GM18867 (cell line): ENCODE measurements around the gene VPREB3.

Experiments used
- ATAC-seq: cut with Tn5 transposase; IDR thresholded peaks from one replicate; pipeline ENCODE4 v1.9.1; 2021; ENCODE audit warnings: mild to moderate bottlenecking, moderate library complexity; ENCODE audit not compliant: unreplicated experiment

Gene VPREB3

GRCh38 chr22:23783265-23784150, 29.3 kb upstream of the VPREB3 start:
- ATAC-seq: no peak

DNA sequence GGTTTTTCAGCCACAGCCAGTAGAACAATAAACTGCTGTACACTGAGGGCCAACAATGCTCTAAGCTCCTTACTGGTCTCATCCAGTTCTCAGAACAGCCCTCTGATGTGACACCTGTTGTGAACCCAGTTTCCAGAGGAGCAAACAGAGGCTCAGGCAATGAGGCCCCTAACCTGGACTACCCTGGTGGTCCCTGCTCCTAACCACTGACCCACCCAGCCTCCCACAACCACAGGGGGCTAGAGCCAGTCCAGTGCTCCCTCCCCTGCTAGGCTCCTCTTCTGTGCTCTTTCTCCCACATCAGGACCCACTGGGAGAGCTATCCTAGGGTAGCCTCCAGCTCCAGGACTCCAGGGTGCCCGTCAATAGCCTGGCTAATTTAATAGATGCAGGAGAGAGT, 28.5 kb upstream of the VPREB3 start:
- ATAC-seq: no peak

DNA sequence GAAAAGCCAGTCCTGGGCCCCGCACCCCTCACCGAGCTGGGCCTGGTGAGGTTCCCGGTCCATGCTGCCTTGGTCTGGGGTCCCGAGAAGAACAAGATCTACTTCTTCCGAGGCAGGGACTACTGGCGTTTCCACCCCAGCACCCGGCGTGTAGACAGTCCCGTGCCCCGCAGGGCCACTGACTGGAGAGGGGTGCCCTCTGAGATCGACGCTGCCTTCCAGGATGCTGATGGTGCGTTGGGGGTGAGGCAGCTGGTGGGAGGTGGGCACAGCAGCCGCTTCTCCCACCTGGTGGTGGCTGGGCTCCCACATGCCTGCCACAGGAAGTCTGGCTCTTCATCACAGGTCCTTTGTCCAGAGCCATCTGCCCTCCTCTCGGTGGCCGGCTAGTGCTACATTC, 28.0 kb upstream of the VPREB3 start:
- no peak for ATAC-seq

DNA sequence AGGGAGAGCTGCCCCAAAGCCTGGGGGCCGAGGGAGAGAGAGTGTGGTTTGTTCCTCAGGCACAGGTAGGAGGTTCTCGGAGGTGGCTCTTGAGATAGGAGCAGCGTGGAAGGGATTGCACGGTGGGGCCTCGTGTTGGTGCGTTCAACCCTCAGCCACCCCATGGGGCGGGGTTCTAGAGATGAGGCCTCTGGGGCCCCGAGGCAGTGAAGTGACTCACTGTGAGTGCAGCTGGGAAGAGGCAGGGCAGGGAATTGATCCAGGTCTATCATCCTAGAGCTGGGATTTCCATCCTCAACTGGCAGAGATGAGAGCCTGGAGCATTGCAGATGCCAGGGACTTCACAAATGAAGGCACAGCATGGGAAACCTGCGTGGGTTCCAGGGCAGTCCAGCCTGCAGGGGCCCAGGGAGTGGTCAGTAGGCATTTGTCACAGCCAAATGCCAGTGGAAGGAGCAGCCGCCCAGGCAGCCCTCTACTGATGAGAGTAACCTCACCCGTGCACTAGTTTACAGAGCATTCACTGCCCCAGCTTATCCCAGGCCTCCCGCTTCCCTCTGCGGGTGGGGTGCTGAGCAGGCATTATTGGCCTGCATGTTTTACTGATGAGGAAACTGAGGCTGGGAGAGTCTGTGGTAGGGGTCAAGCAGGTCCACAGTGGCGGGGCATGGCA, 27.4 kb upstream of the VPREB3 start:
- ATAC-seq: no peak

- no peak for ATAC-seq
Observed at GRCh38 chr22:23781065-23781464, 26.8 kb upstream of the VPREB3 start.

DNA sequence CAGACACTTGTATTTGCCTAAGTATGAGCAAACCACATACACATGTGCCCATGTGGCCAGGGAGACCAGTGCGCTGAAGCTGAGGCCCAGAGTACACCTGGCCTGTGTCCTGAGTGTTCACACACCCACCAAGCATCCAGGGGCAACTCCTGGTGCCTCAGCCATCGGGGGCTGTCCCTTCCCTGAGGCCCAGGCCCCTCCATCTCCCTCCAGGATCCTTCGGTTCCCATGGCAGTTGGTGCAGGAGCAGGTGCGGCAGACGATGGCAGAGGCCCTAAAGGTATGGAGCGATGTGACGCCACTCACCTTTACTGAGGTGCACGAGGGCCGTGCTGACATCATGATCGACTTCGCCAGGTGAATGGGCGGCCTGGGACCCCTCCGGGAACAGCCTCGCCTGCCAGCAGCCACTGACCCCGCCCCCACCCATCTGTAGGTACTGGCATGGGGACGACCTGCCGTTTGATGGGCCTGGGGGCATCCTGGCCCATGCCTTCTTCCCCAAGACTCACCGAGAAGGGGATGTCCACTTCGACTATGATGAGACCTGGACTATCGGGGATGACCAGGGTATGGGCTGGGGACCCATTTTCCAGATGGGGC, 26.0 kb upstream of the VPREB3 start:
- no peak for ATAC-seq

DNA sequence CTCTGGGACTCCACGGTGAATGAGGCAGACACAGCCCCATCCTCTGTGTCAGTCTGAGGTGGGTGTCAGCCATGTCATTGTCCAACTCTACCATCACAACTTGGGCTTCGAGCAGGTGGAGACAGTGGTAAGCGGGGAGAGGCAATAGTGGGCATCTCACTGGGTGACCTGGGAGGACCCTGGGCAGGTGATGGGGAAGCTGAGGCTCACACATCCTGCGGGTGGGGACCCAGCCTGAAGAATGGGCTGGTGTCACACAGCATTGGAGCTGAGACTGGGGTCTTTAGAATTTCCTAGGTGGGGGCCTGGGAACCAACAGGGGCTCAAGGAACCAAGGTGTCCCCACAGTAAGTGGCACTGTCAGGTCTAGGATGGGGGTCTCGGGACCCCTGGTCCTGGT, 25.5 kb upstream of the VPREB3 start:
- ATAC-seq: no peak

GRCh38 chr22:23779083-23779482, 24.9 kb upstream of the VPREB3 start:
- ATAC-seq: no peak

- ATAC-seq: no peak
Observed at GRCh38 chr22:23778577-23778900, 24.3 kb upstream of the VPREB3 start.

- no peak for ATAC-seq
Observed at GRCh38 chr22:23777776-23778576, 23.8 kb upstream of the VPREB3 start.

- no peak for ATAC-seq
Observed at GRCh38 chr22:23775779-23776375, 21.7 kb upstream of the VPREB3 start.

DNA sequence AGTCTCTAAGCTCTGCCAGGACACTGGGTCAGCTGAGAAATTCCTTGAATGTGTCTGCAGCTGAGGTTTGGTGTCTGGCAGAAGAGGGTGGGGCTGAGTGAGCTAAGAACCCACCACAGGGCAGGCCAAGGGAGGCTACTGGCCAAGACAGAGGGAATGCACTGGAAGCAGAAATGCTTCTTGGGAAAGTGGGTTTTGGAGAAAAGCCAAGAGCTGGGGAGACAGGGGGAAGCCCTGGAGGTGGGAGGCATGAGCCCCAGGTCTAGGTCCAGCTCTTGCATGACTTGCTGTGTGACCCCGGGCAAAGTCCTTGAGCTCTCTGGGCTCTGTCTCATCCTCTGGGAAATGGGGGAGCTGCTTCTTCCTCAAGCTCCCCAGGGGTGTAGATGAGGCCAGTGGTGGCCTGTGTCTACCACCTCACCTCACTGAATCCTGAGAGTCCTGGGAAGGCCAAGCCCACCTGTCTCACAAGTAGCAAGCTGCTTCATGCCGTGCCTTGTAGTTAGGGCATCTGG, 20.8 kb upstream of the VPREB3 start:
- no peak for ATAC-seq

DNA sequence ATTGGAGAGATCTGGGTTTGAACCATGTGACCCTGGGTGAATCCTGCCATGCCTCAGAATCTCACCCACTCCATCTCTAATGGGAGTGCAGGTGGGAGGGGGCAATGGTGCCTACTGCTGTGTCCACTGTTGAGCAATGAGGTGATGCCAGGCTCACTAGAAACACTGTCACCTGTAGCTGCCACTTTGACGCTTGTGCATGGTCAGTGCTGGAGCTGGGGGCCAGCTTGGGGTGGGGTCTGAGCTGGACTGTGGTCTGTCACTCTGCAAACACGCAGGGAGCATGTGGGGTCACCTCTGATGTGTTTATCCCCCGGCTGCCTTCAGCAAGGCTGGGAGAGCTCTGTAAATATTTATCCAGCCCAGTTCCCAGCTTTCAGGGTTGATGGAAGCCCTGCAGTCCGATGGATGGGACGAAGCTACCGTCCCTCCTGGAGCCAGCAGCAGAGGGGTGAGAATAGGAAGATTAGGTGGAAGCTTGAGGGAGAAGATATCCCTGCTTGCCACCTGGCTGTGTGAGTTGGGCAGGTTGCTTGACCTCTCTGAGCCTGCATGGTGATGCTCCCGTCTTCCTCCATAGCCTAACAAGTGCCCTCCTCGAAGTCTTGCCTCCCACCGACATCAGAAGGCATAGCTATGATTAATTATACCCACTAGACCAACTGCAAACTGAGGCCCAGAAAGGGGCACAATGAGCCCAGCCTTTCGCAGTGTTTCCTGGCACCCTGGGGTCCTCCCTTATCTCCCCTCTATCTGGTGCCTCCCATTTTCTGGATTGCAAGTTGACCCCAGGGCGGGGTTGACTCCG, 20.1 kb upstream of the VPREB3 start:
- no peak for ATAC-seq

GRCh38 chr22:23773483-23774113, 19.4 kb upstream of the VPREB3 start:
- ATAC-seq: no peak

DNA sequence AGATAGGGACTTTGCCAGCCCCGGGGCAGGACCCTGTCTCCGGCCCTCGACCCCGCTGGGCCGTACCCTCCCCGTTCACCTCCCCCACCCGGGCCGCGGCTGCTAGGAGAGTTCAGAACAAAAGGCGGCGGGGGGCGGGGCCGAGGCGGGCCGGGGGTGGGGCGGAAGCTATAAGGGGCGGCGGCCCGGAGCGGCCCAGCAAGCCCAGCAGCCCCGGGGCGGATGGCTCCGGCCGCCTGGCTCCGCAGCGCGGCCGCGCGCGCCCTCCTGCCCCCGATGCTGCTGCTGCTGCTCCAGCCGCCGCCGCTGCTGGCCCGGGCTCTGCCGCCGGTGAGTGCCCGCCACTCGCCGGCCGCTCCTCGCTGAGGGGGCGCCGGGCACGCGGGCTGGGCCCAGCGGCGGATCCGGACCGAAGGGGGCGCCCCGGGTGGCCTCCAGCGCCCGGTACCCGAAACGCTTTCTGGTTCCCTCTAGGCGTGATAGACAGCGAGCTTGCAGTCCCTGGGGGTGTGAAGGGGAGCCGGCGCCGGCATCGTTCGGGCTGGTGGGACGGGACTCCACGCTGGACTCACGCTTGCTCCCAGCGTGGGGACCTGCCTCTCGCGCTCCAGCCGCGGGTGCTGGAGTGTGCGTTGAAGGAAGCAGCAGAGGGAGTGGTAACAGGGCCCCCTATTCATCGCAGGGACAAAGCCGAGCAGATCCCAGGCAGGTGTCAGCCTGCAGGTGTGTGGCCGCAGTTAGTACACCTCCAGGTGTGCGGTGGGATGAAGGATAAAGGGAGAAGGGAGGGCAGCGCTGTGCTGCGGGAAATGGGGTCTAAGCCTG, 18.6 kb upstream of the VPREB3 start, which contains the start of gene MMP11:
MMP11 (plus strand) TSS at position 201 of the 825 bp plus-strand sequence; CDS start at position 223, 22 bp downstream.
- no peak for ATAC-seq

GRCh38 chr22:23772315-23772648, 18.1 kb upstream of the VPREB3 start:
- no peak for ATAC-seq

- ATAC-seq: no peak
Observed at GRCh38 chr22:23769321-23769965, 15.2 kb upstream of the VPREB3 start.
